Esophagus muscularis mucosa (tissue), 4 donors: ENCODE measurements around the gene STK24. TPM values are rescaled to one million over a fixed set of nuclear protein-coding genes. Genes with fewer than 3 reads are reported as not detected.
"Not testable (repeated sequence)": the region's sequence is repeated elsewhere in the genome, so short reads cannot be mapped to it uniquely, and the experiment has no call there.

Source experiments
- DNase-seq: peaks from one replicate; pipeline ENCODE4 v3.0.0-alpha.2; 2017; ENCODE audit errors: extremely low spot score
- H3K27ac ChIP-seq, 4 donors: fragments of 200-600 bp; sonication (generic); replicated peaks in 1 of 4; 1 replicate in 3 of 4; 2 replicates in 1 of 4; pipeline ENCODE4 v1.5.1; 2016 to 2019; ENCODE audit warnings: mild to moderate bottlenecking in 1 of 4
- H3K27me3 ChIP-seq, 4 donors: fragments of 200-600 bp; sonication (generic); one replicate each; pipeline versions ENCODE4 v1.5.1 to v1.6.0; 2016 to 2019
- H3K36me3 ChIP-seq, 4 donors: fragments of 200-600 bp; sonication (generic); one replicate each; pipeline ENCODE4 v1.5.1; 2016 to 2019
- H3K4me1 ChIP-seq, 4 donors: fragments of 200-600 bp; sonication (generic); one replicate each; pipeline ENCODE4 v1.5.1; 2016 to 2019
- H3K4me3 ChIP-seq, 4 donors: fragments of 200-600 bp; sonication (generic); 1 replicate in 2 of 4; 2 replicates in 2 of 4; pipeline ENCODE4 v1.5.1; 2016 to 2019; ENCODE audit warnings: mild to moderate bottlenecking in 4 of 4, moderate library complexity in 1 of 4
- H3K9me3 ChIP-seq, 4 donors: fragments of 200-600 bp; sonication (generic); 1 replicate in 3 of 4; 2 replicates in 1 of 4; pipeline ENCODE4 v1.5.1; 2016 to 2019
- EP300 ChIP-seq: sonication (generic); formaldehyde crosslinking; IDR thresholded peaks from one replicate; pipeline ENCODE4 v1.6.1; 2017; ENCODE audit warnings: antibody characterized with exemption
- POLR2A ChIP-seq: fragments of 450-650 bp; IDR thresholded peaks from one replicate; pipeline ENCODE4 v1.6.1; 2017; ENCODE audit warnings: antibody characterized with exemption, moderate library complexity, mild to moderate bottlenecking, low read depth
- POLR2AphosphoS5 ChIP-seq, 2 donors: sonication (generic); formaldehyde crosslinking; IDR thresholded peaks; one replicate each; pipeline ENCODE4 v1.6.1; 2017; ENCODE audit warnings: antibody characterized with exemption in 2 of 2
- WGBS: methylation state at CpG from one replicate; pipeline ENCODE4 v1.1.5; 2018; 5-methylcytosine and 5-hydroxymethylcytosine counted together
- intact Hi-C: fragments of 100-400 bp; cut with DNase I; formaldehyde crosslinking; loops from one replicate; pipeline ENCODE4 v1.15.1; 2023
- total RNA-seq, 4 donors: library from RNA; depleted of rRNA; stranded (reverse); fragments of >200 nt; gene quantifications; one replicate each; pipeline versions ENCODE4 v1.1.0 to v1.2.1, GENCODE V29; 2016
- TF ChIP-seq, protein P1 (sequence below), 3 experiments: fragments of 200-600 bp in 2 of 3; fragments of 450-650 bp in 1 of 3; sonication (generic) in 2 of 3; IDR thresholded peaks; one replicate each; pipeline ENCODE4 v1.5.1; 2017 to 2019; ENCODE audit warnings: antibody characterized with exemption in 3 of 3, mild to moderate bottlenecking in 2 of 3, moderate library complexity in 1 of 3

Gene STK24
- total RNA-seq, 4 donors from 2014 or later = 61.9 to 108 (median 96.7) TPM

DNA sequence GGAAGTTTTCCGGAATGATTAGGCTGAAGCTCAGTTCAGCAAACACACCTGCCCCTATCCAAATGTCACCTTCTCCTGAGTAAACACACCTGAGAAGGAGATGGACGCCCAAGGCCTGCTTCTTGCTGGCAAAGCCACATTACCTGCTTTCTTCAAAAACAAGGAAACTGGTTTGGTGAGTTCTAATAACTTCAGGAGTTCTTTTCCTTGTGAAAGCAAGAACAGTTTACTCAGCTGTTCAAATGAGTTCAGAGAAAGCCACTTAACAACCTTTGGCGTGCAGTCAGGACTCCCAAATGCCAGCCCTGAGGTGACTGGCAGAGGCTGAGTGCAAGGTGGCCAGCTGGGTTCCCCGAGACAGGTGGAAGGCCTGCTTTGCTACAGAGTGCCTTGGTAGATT lies 160.5 kb downstream of the STK24 start:
- TF ChIP-seq, protein P1, sequence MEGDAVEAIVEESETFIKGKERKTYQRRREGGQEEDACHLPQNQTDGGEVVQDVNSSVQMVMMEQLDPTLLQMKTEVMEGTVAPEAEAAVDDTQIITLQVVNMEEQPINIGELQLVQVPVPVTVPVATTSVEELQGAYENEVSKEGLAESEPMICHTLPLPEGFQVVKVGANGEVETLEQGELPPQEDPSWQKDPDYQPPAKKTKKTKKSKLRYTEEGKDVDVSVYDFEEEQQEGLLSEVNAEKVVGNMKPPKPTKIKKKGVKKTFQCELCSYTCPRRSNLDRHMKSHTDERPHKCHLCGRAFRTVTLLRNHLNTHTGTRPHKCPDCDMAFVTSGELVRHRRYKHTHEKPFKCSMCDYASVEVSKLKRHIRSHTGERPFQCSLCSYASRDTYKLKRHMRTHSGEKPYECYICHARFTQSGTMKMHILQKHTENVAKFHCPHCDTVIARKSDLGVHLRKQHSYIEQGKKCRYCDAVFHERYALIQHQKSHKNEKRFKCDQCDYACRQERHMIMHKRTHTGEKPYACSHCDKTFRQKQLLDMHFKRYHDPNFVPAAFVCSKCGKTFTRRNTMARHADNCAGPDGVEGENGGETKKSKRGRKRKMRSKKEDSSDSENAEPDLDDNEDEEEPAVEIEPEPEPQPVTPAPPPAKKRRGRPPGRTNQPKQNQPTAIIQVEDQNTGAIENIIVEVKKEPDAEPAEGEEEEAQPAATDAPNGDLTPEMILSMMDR (IDR thresholded peaks at IDR 0.05) = no peak
- no peak for TF ChIP-seq POLR2AphosphoS5 (IDR thresholded peaks at IDR 0.05)
- TF ChIP-seq EP300 = no peak
- no peak for TF ChIP-seq POLR2A
- 96% methylated on average over 4 of the region's 4 CpGs for WGBS
- no peaks in the 10 kb centered on the region for H3K4me1 ChIP-seq
- no peak overlapping the region for H3K4me3 ChIP-seq
- H3K36me3 ChIP-seq = peaks cover 0 to 50% (median 39%) of the 10 kb centered on the region in 4 donors
- DNase-seq = no peak
- no peaks in the 10 kb centered on the region for H3K27me3 ChIP-seq
- no peaks in the 10 kb centered on the region for H3K9me3 ChIP-seq
- intact Hi-C loops = no loop called here
- H3K27ac ChIP-seq = no peak overlapping the region

DNA sequence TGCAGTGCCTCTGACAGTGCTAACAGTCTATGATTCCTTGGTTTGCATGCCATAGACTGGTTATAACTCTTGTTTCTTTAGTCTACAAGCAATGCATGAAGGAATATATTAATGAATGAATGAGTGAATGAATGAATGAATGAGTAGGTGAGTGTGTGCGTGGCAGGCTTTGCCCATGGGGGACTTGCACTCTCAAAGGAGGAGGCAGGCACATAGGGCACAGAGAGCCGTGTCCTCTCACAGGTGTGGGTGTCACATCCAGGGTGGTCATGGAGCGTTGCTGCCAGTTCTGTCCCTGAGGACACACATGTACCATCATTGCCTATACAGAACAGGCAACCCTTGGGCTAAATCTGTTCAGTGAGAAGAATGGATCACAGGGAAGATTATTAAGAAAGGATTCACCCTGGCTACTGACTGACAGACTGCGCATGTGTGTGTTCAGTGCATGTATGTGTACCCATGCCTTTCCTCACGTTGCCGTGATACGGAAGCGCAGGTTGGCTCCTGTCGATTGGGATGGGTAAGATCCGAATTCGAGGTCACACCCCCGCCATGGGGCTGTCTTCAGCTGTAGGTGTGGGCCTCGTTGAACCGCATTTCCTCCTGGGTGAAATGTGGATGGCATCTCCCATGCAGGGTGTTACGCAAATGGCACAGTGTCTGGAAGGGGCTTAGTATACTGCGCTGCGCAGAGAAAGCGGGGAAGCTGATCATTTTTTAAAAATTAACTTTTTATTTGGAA lies 161.4 kb downstream of the STK24 start:
- H3K36me3 ChIP-seq = peaks cover 0 to 54% (median 40%) of the 10 kb centered on the region in 4 donors
- H3K9me3 ChIP-seq = no peaks in the 10 kb centered on the region
- no peak overlapping the region for H3K27ac ChIP-seq
- no peaks in the 10 kb centered on the region for H3K27me3 ChIP-seq
- TF ChIP-seq, protein P1 (IDR thresholded peaks at IDR 0.05) = no peak
- TF ChIP-seq POLR2AphosphoS5 (IDR thresholded peaks at IDR 0.05) (no peak), POLR2A (no peak)
- intact Hi-C loops = no loop called here
- H3K4me1 ChIP-seq = no peaks in the 10 kb centered on the region
- no peak for DNase-seq
- no peak overlapping the region for H3K4me3 ChIP-seq
- WGBS = 97% methylated on average over 17 of the region's 18 CpGs

DNA sequence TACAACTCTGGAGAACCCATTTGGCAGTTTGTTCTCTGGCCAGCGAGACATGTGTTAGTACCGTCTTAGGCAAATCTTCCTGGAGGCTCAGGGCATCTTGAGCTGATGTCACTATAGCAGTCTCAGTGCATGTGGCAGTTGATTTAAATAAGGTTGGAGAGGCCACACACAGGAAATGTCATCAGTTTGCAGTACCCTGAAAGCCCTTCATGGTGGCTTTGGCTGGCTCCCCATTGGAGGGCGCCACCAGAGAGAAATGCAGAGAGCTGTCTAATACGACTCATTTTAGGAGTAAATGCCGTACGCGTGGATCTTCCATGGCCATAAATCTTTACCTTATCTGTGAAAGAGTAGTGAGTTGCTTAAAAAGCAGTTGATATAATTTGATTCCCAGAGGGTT lies 163.1 kb downstream of the STK24 start:
- Histone ChIP-seq H3K27ac (no peak overlapping the region), H3K27me3 (no peaks in the 10 kb centered on the region), H3K9me3 (no peaks in the 10 kb centered on the region), H3K4me3 (no peak overlapping the region), H3K36me3 (peaks cover 0 to 62% (median 42%) of the 10 kb centered on the region in 4 donors), H3K4me1 (no peaks in the 10 kb centered on the region)
- intact Hi-C loops = no loop called here
- DNase-seq = no peak
- TF ChIP-seq, protein P1 (IDR thresholded peaks at IDR 0.05) = no peak
- no peak for TF ChIP-seq EP300
- TF ChIP-seq POLR2AphosphoS5 (IDR thresholded peaks at IDR 0.05) = no peak
- TF ChIP-seq POLR2A = no peak
- whole genome bisulfite sequencing = over 99% methylated on average over 7 of the region's 7 CpGs

DNA sequence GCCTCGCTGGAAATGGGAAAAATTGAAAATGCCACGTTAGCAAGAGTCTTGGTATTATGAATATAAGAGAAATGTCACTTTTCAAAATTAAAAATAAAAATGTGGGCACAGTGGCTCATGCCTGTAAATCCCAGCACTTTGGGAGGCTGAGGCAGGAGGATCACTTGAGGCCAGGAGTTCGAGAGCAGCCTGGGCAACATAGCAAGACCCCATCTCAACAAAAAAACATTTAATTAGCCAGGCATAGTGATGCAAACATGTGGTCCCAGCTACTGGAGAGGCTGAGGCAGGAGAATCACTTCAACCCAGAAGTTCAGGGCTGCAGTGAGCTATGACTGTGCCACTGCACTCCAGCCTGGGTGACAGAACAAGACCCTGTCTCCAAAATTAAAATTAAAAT lies 163.6 kb downstream of the STK24 start:
- H3K27me3 ChIP-seq, H3K4me1 ChIP-seq, DNase-seq, H3K27ac ChIP-seq, intact Hi-C loops, H3K9me3 ChIP-seq, H3K4me3 ChIP-seq: not testable (repeated sequence)
- WGBS = 98% methylated on average over 3 of the region's 3 CpGs
- H3K36me3 ChIP-seq = peaks cover 0 to 57% (median 39%) of the 10 kb centered on the region in 4 donors

DNA sequence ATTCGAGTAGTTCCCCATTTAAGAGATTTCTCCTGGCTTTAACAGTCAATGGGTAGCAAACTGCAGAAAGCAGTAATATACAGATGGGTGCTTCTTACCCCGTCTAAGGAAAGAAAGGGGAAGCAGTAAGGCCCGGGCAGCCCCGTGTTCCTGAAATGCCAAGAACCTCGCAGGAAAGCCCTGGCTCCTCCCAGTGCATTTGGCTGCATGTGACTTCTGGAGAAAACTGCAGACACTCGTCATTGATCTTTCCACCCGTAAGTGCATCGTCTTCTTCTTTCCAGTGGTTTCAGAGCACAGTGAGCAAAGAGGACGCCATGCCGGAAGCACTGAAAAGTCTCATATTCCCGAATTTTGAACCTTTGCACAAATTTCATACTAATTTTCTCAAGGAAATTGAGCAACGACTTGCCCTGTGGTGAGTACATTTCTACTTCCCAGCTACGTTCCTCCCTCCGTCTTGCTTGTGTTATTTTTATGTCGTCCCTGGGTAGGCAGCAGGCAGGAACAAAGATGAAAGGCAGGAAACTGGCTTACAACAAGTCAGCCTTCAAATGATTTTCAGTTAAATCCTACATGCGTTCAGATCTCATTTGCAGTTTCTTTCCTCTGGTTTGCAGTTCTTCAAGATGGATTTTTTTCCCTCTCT lies 165.2 kb downstream of the STK24 start:
- H3K36me3 ChIP-seq = peaks cover 0 to 55% (median 36%) of the 10 kb centered on the region in 4 donors
- no peak for DNase-seq
- H3K4me3 ChIP-seq = peak overlapping the region in 1 of 4 donors; percentile 10
- H3K4me1 ChIP-seq = no peaks in the 10 kb centered on the region
- intact Hi-C loops = no loop called here
- no peaks in the 10 kb centered on the region for H3K9me3 ChIP-seq
- H3K27ac ChIP-seq = no peak overlapping the region
- no peak for TF ChIP-seq EP300
- TF ChIP-seq POLR2AphosphoS5 (IDR thresholded peaks at IDR 0.05) = peak in 1 of 2 donors; percentile 33
- TF ChIP-seq, protein P1 (IDR thresholded peaks at IDR 0.05) = no peak
- TF ChIP-seq POLR2A = no peak
- no peaks in the 10 kb centered on the region for H3K27me3 ChIP-seq
- 72% methylated on average over 16 of the region's 16 CpGs for WGBS
